VCaP (cell line): ENCODE data around the gene DDX24.

Experiments
- H3K27ac ChIP-seq: fragments of 450-650 bp; 2 replicates; pipeline ENCODE4 v1.5.1; 2017
- TF ChIP-seq, protein P1 (sequence below): fragments of 450-650 bp; conservative IDR thresholded peaks from 2 replicates; pipeline ENCODE4 v1.5.1; 2017; ENCODE audit warnings: mild to moderate bottlenecking, moderate library complexity

Gene DDX24

GRCh38 chr14:94045101-94045500 is 35.9 kb downstream of the DDX24 start:
- no peak overlapping the region for H3K27ac ChIP-seq
- TF ChIP-seq, protein P1, sequence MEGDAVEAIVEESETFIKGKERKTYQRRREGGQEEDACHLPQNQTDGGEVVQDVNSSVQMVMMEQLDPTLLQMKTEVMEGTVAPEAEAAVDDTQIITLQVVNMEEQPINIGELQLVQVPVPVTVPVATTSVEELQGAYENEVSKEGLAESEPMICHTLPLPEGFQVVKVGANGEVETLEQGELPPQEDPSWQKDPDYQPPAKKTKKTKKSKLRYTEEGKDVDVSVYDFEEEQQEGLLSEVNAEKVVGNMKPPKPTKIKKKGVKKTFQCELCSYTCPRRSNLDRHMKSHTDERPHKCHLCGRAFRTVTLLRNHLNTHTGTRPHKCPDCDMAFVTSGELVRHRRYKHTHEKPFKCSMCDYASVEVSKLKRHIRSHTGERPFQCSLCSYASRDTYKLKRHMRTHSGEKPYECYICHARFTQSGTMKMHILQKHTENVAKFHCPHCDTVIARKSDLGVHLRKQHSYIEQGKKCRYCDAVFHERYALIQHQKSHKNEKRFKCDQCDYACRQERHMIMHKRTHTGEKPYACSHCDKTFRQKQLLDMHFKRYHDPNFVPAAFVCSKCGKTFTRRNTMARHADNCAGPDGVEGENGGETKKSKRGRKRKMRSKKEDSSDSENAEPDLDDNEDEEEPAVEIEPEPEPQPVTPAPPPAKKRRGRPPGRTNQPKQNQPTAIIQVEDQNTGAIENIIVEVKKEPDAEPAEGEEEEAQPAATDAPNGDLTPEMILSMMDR, result no peak

- TF ChIP-seq, protein P1, result no peak
- no peak overlapping the region for H3K27ac ChIP-seq
Observed at GRCh38 chr14:94044476-94045091, 36.4 kb downstream of the DDX24 start.

DNA sequence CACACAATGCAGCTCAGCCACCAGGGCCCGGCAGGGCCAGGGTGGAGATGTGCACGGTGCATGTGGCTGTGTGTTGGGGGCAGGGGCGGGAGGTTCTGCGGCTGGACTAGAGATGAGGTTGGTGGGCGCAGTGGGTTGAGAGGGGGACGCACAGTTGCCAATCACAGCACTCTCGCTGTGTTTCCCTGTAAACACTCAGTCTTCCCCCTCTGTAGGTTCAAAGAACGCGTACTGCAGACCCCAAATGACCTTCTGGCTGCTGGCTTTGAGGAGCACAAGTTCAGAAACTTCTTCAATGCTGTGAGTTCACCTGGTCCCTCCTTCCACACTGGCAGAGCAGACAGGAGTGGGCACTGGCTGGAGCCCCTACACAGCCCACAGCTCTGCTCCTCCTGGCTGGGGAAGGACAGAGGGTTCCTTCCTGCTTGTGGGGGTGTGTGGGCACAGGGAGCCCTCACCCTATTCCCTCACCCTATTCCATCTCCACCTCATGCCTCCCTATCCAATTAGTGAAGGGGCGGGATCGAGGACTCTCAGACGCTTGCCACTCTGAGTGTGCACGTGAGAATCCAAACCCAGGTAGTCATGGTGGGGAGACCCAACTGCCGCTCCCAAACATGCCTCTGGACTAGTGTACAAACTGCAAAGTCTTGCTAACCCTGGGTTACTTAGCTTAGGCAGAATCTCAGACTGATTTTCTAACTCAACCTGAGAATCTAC is 37.1 kb downstream of the DDX24 start:
- TF ChIP-seq, protein P1, result no peak
- no peak overlapping the region for H3K27ac ChIP-seq

- TF ChIP-seq, protein P1, result no peak
- no peak overlapping the region for H3K27ac ChIP-seq
Observed at GRCh38 chr14:94043111-94043755, 37.8 kb downstream of the DDX24 start.

DNA sequence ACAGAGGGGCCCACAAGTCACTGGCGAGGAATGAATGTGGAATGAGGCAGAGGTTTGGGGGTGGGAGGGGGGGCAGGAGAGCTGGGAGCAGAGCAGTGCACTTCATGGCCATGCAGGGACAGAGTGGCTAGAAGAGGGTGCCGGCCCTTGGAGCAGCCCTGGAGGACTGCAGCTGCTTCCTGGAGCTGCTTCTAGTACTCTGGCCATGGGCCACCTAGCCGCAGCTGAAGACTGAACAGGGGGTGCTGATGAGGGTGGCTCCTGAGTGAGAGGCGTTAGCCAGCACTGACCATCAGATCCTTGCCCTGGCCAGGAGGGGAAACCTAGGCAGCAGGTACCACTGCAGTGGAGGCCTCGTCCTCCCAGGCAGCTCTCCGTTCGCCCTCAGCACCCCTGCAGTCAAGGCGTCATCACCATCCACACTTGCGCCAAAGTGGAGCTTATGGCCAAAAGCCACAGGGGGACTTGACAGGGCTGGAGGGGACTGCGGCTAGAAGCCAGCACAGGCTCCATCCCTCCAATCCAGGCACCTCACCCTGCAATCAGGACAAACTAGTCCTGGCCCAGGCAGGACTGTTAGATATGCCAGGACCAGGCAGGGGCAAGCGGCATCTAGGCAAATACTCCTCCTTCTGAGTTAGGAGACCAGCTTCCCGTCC is 38.4 kb downstream of the DDX24 start:
- TF ChIP-seq, protein P1, result no peak

DNA sequence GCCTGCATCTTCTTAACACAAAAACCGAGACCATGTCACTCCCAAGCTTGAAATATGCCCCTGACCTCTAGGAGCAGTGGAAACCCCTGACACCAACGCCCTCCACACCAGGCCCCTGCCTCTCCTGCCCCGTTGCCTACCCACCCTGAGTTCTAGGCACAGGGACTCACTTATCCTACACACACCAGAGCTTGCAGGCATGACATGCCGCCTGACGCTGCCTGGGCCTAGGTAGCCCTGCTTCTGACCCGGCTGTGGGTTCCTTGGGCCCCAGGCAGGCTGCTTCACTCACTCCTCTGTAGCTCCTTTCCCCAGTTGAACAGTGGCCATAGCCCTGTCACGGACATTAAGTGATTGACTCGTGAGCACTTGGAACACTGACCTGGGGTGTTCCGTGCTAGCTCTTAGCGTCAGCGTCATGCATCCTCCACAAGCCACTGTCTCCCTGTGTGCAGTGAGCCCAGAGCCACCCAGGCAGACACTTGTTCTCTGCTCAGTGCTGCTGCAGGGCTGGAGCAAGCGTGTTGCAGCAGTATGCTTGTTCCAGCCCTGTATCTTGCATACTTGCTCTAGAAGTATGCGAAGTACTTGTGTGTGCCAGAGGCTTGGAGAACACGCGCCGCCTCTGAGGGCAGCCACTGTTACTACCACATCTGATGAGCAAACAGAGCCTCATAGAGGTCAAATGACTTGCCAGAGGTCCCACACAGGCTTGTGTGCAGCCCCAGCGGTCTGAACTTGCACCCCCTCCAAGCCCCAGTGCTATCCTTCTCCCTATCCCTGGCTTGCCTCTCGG is 39.3 kb downstream of the DDX24 start:
- no peak overlapping the region for H3K27ac ChIP-seq
- TF ChIP-seq, protein P1, result no peak

More for the DNA sequence above, 38.4 kb downstream of the DDX24 start:
- H3K27ac ChIP-seq, result no peak overlapping the region
